Measurements from ENCODE around the gene KCNMA1. TPM values are rescaled to one million over a fixed set of nuclear protein-coding genes. Genes with fewer than 3 reads are reported as not detected.

Gene KCNMA1
- polyA plus RNA-seq, 1 donor from 2014 or later: 60.8 TPM

DNA sequence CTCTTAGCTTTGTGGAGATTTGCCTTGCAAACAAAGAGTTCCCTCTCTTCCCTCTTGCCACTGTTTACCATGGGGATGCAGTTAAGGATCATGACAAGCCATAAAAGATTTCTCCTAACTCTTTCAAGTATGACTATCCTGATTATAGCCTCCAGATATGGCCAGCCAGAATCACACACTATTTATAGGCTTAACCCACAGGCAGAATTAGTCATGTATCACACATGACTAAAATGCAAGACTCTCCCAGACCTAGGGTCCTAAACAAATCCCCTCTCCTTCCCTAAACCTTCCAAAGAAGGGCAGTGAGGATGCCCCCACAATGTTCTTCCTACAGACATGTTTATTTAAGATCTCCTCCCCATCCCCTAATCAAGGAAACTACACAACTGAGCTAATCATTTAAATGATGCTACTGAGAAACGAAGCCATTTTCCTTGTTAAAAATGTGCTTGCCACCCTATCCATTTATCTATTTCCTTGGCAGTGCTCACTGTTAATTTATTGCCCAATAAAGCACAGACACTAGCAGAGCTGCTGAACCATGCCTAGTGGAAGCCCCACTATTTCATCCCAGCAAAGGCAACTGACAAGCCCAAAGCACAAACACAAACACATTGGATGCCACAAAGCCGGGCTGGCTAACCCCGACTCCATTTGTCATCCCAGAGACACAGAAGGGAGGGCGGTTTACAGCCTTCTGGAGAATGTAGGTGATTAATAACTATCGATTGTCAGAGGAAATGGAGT, 363.4 kb downstream of the KCNMA1 start:
- no peaks in the 10 kb centered on the region for H3K27me3 ChIP-seq (ENCODE audit: insufficient read depth, low read depth, low read length)
- no peak overlapping the region for H3K4me3 ChIP-seq (ENCODE audit: low read length)
- H3K36me3 ChIP-seq (ENCODE audit: insufficient read depth, low read length): no peaks in the 10 kb centered on the region
- H3K27ac ChIP-seq (ENCODE audit: low read length): no peak overlapping the region
- TF ChIP-seq POLR2AphosphoS5 (IDR thresholded peaks at IDR 0.05) (no peak), SMC3 (conservative IDR thresholded peaks at IDR 0.05; ENCODE audit: poor library complexity) (no peak), EP300 (conservative IDR thresholded peaks at IDR 0.05; ENCODE audit: poor library complexity, severe bottlenecking) (no peak), TAF1 (IDR thresholded peaks at IDR 0.05; ENCODE audit: low read depth) (no peak), REST (IDR thresholded peaks at IDR 0.05; ENCODE audit: borderline replicate concordance) (no peak)
- H3K9ac ChIP-seq (ENCODE audit: low read length): no peak overlapping the region
- no peaks in the 10 kb centered on the region for H3F3A ChIP-seq (ENCODE audit: insufficient read depth, low read length, poor library complexity, severe bottlenecking)
- H3K9me3 ChIP-seq (ENCODE audit: low read length): no peaks in the 10 kb centered on the region
- no peaks in the 10 kb centered on the region for H3K79me2 ChIP-seq (replicated peaks; ENCODE audit: insufficient read depth, low read length)
- no peak overlapping the region for H2AFZ ChIP-seq (ENCODE audit: low read depth, low read length)
- H3K4me2 ChIP-seq (ENCODE audit: low read length): no peak overlapping the region
- H3K9me2 ChIP-seq (ENCODE audit: insufficient read depth, low read length): no peaks in the 10 kb centered on the region
- H4K20me1 ChIP-seq (ENCODE audit: insufficient read depth): no peaks in the 10 kb centered on the region

DNA sequence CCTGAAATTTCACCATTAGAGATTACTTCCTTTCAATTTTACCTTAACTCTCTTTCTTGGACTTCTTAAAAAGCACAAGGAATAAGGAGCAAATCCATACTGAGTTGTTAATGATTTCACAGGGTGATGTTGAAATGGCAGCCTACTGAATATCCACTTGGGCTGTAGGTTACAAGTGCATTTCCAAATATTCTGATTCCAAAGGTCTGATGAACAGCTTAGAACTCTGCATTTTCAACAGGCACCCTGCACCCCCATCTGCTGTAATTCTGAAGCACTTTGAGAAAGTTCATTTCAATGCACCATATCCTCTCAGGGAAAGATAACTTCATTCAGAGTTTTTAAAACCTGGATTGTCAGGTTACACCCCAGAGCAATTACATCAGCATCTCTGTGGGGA, 368.4 kb downstream of the KCNMA1 start:
- H3K9ac ChIP-seq (ENCODE audit: low read length): peak overlapping the region; percentile 58
- TF ChIP-seq EP300 (conservative IDR thresholded peaks at IDR 0.05; ENCODE audit: poor library complexity, severe bottlenecking) (no peak), POLR2AphosphoS5 (IDR thresholded peaks at IDR 0.05) (no peak), REST (IDR thresholded peaks at IDR 0.05; ENCODE audit: borderline replicate concordance) (no peak), EZH2 (IDR thresholded peaks at IDR 0.05; ENCODE audit: borderline replicate concordance, insufficient read depth, low read length, poor library complexity, severe bottlenecking) (no peak), TAF1 (IDR thresholded peaks at IDR 0.05; ENCODE audit: low read depth) (no peak), RAD21 (conservative IDR thresholded peaks at IDR 0.05) (no peak), MXI1 (conservative IDR thresholded peaks at IDR 0.05; ENCODE audit: poor library complexity, severe bottlenecking) (no peak), CTCF (IDR thresholded peaks at IDR 0.05; ENCODE audit: poor library complexity, severe bottlenecking) (no peak), SMC3 (conservative IDR thresholded peaks at IDR 0.05; ENCODE audit: poor library complexity) (no peak)
- H3K9me2 ChIP-seq (ENCODE audit: insufficient read depth, low read length): no peaks in the 10 kb centered on the region
- H3F3A ChIP-seq (ENCODE audit: insufficient read depth, low read length, poor library complexity, severe bottlenecking): no peaks in the 10 kb centered on the region
- no peaks in the 10 kb centered on the region for H3K27me3 ChIP-seq (ENCODE audit: insufficient read depth, low read depth, low read length)
- no peak overlapping the region for H2AFZ ChIP-seq (ENCODE audit: low read depth, low read length)
- H4K20me1 ChIP-seq (ENCODE audit: insufficient read depth): no peaks in the 10 kb centered on the region
- H3K9me3 ChIP-seq (ENCODE audit: low read length): no peaks in the 10 kb centered on the region
- peak overlapping the region; percentile 98 for H3K27ac ChIP-seq (ENCODE audit: low read length)
- H3K4me2 ChIP-seq (ENCODE audit: low read length): no peak overlapping the region
- no peaks in the 10 kb centered on the region for H3K79me2 ChIP-seq (replicated peaks; ENCODE audit: insufficient read depth, low read length)
- no peak overlapping the region for H3K4me3 ChIP-seq (ENCODE audit: low read length)
- no peaks in the 10 kb centered on the region for H3K36me3 ChIP-seq (ENCODE audit: insufficient read depth, low read length)

Data from neural cell (in vitro differentiated cells).